WTC11 (cell line): ENCODE results near the gene CX3CR1. TPM values are rescaled to one million over a fixed set of nuclear protein-coding genes. Genes with fewer than 3 reads are reported as not detected.

Experiments
- ATAC-seq: fragments of 200-7000 bp; cut with Tn5 transposase; 2 replicates; pipeline ENCODE4 v1.10.0; 2021; ENCODE audit warnings: mild to moderate bottlenecking, moderate library complexity
- CTCF ChIA-PET: fragments of 300-600 bp; sonication (Branson Sonifier 250); formaldehyde crosslinking; loops from one replicate; lab custom pipeline; 2021; ENCODE audit warnings: antibody characterized with exemption; lab: Charles Lee
- POLR2A ChIA-PET: fragments of 350-600 bp; sonication (Branson Sonifier 250); formaldehyde crosslinking; loops from one replicate; lab custom pipeline; 2021; ENCODE audit warnings: antibody characterized with exemption; lab: Charles Lee
- DNase-seq: peaks from one replicate; pipeline ENCODE4 v3.0.0; 2021; ENCODE audit warnings: low spot score
- H3K27ac Mint-ChIP-seq: 2 replicates; pipeline ENCODE4 v1.8.0; 2021; ENCODE audit warnings: mixed read lengths
- H3K27me3 Mint-ChIP-seq: 2 replicates; pipeline ENCODE4 v1.8.0; 2021; ENCODE audit warnings: low read depth, mild to moderate bottlenecking, moderate library complexity, mixed read lengths
- H3K36me3 Mint-ChIP-seq: 2 replicates; pipeline ENCODE4 v1.8.0; 2021; ENCODE audit warnings: mixed read lengths
- H3K4me1 Mint-ChIP-seq: 2 replicates; pipeline ENCODE4 v1.8.0; 2022; ENCODE audit warnings: mixed read lengths
- H3K4me3 Mint-ChIP-seq: 2 replicates; pipeline ENCODE4 v1.8.0; 2021; ENCODE audit warnings: mild to moderate bottlenecking, moderate library complexity, mixed read lengths
- H3K9me3 Mint-ChIP-seq: 2 replicates; pipeline ENCODE4 v1.8.0; 2021; ENCODE audit warnings: mixed read lengths
- CBFB ChIP-seq: sonication (generic); formaldehyde crosslinking; IDR thresholded peaks from 2 replicates; pipeline ENCODE4 v1.8.1; 2022; ENCODE audit warnings: mild to moderate bottlenecking, low read depth, missing genetic modification reagents
- EMX1 ChIP-seq: fragments of 250-450 bp; sonication (Bioruptor Pico); IDR thresholded peaks from 2 replicates; pipeline ENCODE4 v1.8.0; 2021; ENCODE audit warnings: mild to moderate bottlenecking
- ETV6 ChIP-seq: sonication (generic); formaldehyde crosslinking; IDR thresholded peaks from 2 replicates; pipeline ENCODE4 v1.8.1; 2022; ENCODE audit warnings: mild to moderate bottlenecking, missing genetic modification reagents
- FOXJ3 ChIP-seq: sonication (generic); formaldehyde crosslinking; IDR thresholded peaks from 2 replicates; pipeline ENCODE4 v1.9.0; 2021; ENCODE audit warnings: missing genetic modification reagents, mild to moderate bottlenecking, borderline replicate concordance
- FOXK1 ChIP-seq: sonication (generic); formaldehyde crosslinking; IDR thresholded peaks from 2 replicates; pipeline ENCODE4 v1.8.0; 2022; ENCODE audit warnings: mild to moderate bottlenecking, moderate library complexity, missing genetic modification reagents
- FOXP1 ChIP-seq: sonication (generic); formaldehyde crosslinking; IDR thresholded peaks from 2 replicates; pipeline ENCODE4 v1.8.0; 2022; ENCODE audit warnings: missing genetic modification reagents, mild to moderate bottlenecking, moderate library complexity, borderline replicate concordance
- OVOL2 ChIP-seq: fragments of 250-450 bp; sonication (Bioruptor Pico); IDR thresholded peaks from 2 replicates; pipeline ENCODE4 v1.9.0; 2021; ENCODE audit warnings: mild to moderate bottlenecking, borderline replicate concordance
- SMAD3 ChIP-seq: sonication (generic); formaldehyde crosslinking; IDR thresholded peaks from 2 replicates; pipeline ENCODE4 v1.8.0; 2022; ENCODE audit warnings: missing genetic modification reagents, mild to moderate bottlenecking, borderline replicate concordance
- SP1 ChIP-seq: sonication (generic); formaldehyde crosslinking; conservative IDR thresholded peaks from 2 replicates; pipeline ENCODE4 v1.8.1; 2022; ENCODE audit warnings: missing genetic modification reagents
- TP53 ChIP-seq: sonication (generic); formaldehyde crosslinking; IDR thresholded peaks from 2 replicates; pipeline ENCODE4 v1.8.1; 2023; ENCODE audit warnings: mild to moderate bottlenecking, missing genetic modification reagents
- ZNF121 ChIP-seq: sonication (generic); formaldehyde crosslinking; IDR thresholded peaks from 2 replicates; pipeline ENCODE4 v1.8.0; 2023; ENCODE audit warnings: missing genetic modification reagents
- ZNF138 ChIP-seq: sonication (generic); formaldehyde crosslinking; conservative IDR thresholded peaks from 2 replicates; pipeline ENCODE4 v1.8.1; 2022; ENCODE audit warnings: mild to moderate bottlenecking, moderate library complexity, missing genetic modification reagents
- ZNF423 ChIP-seq: fragments of 250-450 bp; sonication (Bioruptor Pico); IDR thresholded peaks from 2 replicates; pipeline ENCODE4 v2.1.2; 2022; ENCODE audit warnings: mild to moderate bottlenecking, moderate library complexity
- ZNF671 ChIP-seq: fragments of 250-450 bp; sonication (Bioruptor Pico); IDR thresholded peaks from 2 replicates; pipeline ENCODE4 v1.8.0; 2021; ENCODE audit warnings: mild to moderate bottlenecking
- total RNA-seq: library from RNA; stranded (reverse); gene quantifications from 3 replicates; pipeline ENCODE4 v1.2.3, GENCODE V29; 2021
- TF ChIP-seq, protein P1 (sequence below): sonication (generic); formaldehyde crosslinking; IDR thresholded peaks from 2 replicates; pipeline ENCODE4 v1.8.1; 2023; ENCODE audit warnings: mild to moderate bottlenecking, missing genetic modification reagents, moderate library complexity
- TF ChIP-seq, protein P2 (sequence below): sonication (generic); formaldehyde crosslinking; IDR thresholded peaks from 2 replicates; pipeline ENCODE4 v1.8.0; 2023; ENCODE audit warnings: mild to moderate bottlenecking, missing genetic modification reagents
- TF ChIP-seq, protein P3 (sequence below): sonication (generic); formaldehyde crosslinking; conservative IDR thresholded peaks from 2 replicates; pipeline ENCODE4 v1.8.1; 2023; ENCODE audit warnings: mild to moderate bottlenecking, low read depth, missing genetic modification reagents, moderate library complexity
- TF ChIP-seq, protein P4 (sequence below): sonication (generic); formaldehyde crosslinking; IDR thresholded peaks from 2 replicates; pipeline ENCODE4 v1.8.1; 2023; ENCODE audit warnings: mild to moderate bottlenecking, moderate library complexity, missing genetic modification reagents
- TF ChIP-seq, protein P5 (sequence below): sonication (generic); formaldehyde crosslinking; IDR thresholded peaks from 2 replicates; pipeline ENCODE4 v1.8.1; 2022; ENCODE audit warnings: low read depth, missing genetic modification reagents, borderline replicate concordance
- TF ChIP-seq, protein P6 (sequence below): fragments of 250-450 bp; sonication (Bioruptor Pico); IDR thresholded peaks from 2 replicates; pipeline ENCODE4 v2.1.2; 2022; ENCODE audit warnings: mild to moderate bottlenecking, moderate library complexity

The CX3CR1 gene
- total RNA-seq, 1 experiment from 2014 or later: 0.11 TPM

DNA sequence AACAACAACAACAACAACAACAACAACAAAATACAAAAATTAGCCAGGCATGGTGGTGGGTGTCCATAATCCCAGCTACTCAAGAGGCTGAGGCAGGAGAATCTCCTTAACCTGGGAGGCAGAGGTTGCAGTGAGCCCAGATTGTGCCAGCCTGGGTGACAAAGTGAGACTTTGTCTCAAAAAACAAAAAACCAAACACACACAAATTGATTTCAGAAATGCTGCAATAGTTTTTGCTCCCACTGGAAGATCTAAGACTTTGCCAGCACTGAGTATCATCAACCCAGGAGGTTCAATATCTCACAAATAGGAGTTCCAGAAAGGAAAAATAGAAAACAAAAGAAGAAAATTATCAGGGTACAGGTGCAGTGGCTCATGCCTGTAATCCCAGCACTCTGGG, 33.5 kb upstream of the CX3CR1 start:
- Mint-ChIP-seq H3K4me3 (no peak overlapping the region), H3K27ac (no peak overlapping the region), H3K9me3 (peaks cover 44% of the 10 kb centered on the region), H3K4me1 (no peaks in the 10 kb centered on the region), H3K27me3 (no peaks in the 10 kb centered on the region; the same call in none of the 2 replicates), H3K36me3 (peaks cover 15% of the 10 kb centered on the region)
- no peak for DNase-seq
- TF ChIP-seq ZNF671 (CRISPR knock-in tag): no peak
- TF ChIP-seq ETV6: no peak
- no peak for TF ChIP-seq TP53 (CRISPR knock-in tag)
- no peak for TF ChIP-seq EMX1 (CRISPR knock-in tag)
- CTCF ChIA-PET: no interaction called here
- POLR2A ChIA-PET: no interaction called here
- ATAC-seq: no peak

DNA sequence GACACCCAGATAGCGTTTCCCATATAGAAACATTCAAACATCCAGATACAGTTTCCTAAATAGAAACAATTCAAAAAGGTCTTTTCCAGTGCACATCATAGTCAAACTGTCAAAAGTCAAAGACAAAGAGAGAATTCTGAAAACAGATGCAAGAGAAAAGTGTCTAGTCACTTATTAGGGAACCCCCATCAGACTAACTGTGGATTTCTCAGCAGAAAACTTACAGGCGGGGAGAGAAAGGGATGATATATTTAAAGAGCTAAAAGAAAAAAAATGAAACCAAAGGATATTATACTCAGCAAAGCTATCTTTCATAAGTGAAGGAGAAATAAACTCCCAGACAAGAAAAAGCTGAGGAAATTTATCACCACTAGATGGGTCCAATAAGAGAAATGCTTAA, 22.3 kb upstream of the CX3CR1 start:
- Mint-ChIP-seq H3K4me3 (no peak overlapping the region), H3K36me3 (peaks cover 14% of the 10 kb centered on the region), H3K9me3 (peaks cover 51% of the 10 kb centered on the region), H3K4me1 (no peaks in the 10 kb centered on the region), H3K27me3 (peaks cover 12% of the 10 kb centered on the region), H3K27ac (no peak overlapping the region)
- ChIA-PET POLR2A (no interaction called here), CTCF (interaction anchor here (1.3 kb wide), 1 partner anchor 14 kb away, joined by 4 read pairs; no protein-coding TSS in a partner anchor)
- DNase-seq: no peak
- no peak for TF ChIP-seq SP1 (CRISPR knock-in tag)
- TF ChIP-seq FOXJ3 (CRISPR knock-in tag): no peak
- TF ChIP-seq, protein P1, sequence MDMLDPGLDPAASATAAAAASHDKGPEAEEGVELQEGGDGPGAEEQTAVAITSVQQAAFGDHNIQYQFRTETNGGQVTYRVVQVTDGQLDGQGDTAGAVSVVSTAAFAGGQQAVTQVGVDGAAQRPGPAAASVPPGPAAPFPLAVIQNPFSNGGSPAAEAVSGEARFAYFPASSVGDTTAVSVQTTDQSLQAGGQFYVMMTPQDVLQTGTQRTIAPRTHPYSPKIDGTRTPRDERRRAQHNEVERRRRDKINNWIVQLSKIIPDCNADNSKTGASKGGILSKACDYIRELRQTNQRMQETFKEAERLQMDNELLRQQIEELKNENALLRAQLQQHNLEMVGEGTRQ (CRISPR knock-in tag): no peak
- no peak for TF ChIP-seq FOXP1 (CRISPR knock-in tag)
- TF ChIP-seq SMAD3 (CRISPR knock-in tag): no peak
- TF ChIP-seq, protein P2, sequence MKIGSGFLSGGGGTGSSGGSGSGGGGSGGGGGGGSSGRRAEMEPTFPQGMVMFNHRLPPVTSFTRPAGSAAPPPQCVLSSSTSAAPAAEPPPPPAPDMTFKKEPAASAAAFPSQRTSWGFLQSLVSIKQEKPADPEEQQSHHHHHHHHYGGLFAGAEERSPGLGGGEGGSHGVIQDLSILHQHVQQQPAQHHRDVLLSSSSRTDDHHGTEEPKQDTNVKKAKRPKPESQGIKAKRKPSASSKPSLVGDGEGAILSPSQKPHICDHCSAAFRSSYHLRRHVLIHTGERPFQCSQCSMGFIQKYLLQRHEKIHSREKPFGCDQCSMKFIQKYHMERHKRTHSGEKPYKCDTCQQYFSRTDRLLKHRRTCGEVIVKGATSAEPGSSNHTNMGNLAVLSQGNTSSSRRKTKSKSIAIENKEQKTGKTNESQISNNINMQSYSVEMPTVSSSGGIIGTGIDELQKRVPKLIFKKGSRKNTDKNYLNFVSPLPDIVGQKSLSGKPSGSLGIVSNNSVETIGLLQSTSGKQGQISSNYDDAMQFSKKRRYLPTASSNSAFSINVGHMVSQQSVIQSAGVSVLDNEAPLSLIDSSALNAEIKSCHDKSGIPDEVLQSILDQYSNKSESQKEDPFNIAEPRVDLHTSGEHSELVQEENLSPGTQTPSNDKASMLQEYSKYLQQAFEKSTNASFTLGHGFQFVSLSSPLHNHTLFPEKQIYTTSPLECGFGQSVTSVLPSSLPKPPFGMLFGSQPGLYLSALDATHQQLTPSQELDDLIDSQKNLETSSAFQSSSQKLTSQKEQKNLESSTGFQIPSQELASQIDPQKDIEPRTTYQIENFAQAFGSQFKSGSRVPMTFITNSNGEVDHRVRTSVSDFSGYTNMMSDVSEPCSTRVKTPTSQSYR (CRISPR knock-in tag): no peak
- TF ChIP-seq, protein P3, sequence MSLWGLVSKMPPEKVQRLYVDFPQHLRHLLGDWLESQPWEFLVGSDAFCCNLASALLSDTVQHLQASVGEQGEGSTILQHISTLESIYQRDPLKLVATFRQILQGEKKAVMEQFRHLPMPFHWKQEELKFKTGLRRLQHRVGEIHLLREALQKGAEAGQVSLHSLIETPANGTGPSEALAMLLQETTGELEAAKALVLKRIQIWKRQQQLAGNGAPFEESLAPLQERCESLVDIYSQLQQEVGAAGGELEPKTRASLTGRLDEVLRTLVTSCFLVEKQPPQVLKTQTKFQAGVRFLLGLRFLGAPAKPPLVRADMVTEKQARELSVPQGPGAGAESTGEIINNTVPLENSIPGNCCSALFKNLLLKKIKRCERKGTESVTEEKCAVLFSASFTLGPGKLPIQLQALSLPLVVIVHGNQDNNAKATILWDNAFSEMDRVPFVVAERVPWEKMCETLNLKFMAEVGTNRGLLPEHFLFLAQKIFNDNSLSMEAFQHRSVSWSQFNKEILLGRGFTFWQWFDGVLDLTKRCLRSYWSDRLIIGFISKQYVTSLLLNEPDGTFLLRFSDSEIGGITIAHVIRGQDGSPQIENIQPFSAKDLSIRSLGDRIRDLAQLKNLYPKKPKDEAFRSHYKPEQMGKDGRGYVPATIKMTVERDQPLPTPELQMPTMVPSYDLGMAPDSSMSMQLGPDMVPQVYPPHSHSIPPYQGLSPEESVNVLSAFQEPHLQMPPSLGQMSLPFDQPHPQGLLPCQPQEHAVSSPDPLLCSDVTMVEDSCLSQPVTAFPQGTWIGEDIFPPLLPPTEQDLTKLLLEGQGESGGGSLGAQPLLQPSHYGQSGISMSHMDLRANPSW (CRISPR knock-in tag): no peak
- no peak for TF ChIP-seq FOXK1 (CRISPR knock-in tag)
- no peak for TF ChIP-seq ZNF121 (CRISPR knock-in tag)
- TF ChIP-seq ZNF423 (CRISPR knock-in tag): no peak
- no peak for TF ChIP-seq OVOL2 (CRISPR knock-in tag)
- TF ChIP-seq, protein P4, sequence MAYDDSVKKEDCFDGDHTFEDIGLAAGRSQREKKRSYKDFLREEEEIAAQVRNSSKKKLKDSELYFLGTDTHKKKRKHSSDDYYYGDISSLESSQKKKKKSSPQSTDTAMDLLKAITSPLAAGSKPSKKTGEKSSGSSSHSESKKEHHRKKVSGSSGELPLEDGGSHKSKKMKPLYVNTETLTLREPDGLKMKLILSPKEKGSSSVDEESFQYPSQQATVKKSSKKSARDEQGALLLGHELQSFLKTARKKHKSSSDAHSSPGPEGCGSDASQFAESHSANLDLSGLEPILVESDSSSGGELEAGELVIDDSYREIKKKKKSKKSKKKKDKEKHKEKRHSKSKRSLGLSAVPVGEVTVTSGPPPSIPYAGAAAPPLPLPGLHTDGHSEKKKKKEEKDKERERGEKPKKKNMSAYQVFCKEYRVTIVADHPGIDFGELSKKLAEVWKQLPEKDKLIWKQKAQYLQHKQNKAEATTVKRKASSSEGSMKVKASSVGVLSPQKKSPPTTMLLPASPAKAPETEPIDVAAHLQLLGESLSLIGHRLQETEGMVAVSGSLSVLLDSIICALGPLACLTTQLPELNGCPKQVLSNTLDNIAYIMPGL (CRISPR knock-in tag): no peak
- no peak for TF ChIP-seq CBFB (CRISPR knock-in tag)
- no peak for TF ChIP-seq ZNF138 (CRISPR knock-in tag)
- TF ChIP-seq, protein P5, sequence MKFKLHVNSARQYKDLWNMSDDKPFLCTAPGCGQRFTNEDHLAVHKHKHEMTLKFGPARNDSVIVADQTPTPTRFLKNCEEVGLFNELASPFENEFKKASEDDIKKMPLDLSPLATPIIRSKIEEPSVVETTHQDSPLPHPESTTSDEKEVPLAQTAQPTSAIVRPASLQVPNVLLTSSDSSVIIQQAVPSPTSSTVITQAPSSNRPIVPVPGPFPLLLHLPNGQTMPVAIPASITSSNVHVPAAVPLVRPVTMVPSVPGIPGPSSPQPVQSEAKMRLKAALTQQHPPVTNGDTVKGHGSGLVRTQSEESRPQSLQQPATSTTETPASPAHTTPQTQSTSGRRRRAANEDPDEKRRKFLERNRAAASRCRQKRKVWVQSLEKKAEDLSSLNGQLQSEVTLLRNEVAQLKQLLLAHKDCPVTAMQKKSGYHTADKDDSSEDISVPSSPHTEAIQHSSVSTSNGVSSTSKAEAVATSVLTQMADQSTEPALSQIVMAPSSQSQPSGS (CRISPR knock-in tag): no peak
- no peak for TF ChIP-seq EMX1 (CRISPR knock-in tag)
- TF ChIP-seq, protein P6, sequence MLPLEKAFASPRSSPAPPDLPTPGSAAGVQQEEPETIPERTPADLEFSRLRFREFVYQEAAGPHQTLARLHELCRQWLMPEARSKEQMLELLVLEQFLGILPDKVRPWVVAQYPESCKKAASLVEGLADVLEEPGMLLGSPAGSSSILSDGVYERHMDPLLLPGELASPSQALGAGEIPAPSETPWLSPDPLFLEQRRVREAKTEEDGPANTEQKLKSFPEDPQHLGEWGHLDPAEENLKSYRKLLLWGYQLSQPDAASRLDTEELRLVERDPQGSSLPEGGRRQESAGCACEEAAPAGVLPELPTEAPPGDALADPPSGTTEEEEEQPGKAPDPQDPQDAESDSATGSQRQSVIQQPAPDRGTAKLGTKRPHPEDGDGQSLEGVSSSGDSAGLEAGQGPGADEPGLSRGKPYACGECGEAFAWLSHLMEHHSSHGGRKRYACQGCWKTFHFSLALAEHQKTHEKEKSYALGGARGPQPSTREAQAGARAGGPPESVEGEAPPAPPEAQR (CRISPR knock-in tag): no peak
- no peak for ATAC-seq
